ENCODE data around the gene COL8A1. TPM values are rescaled to one million over a fixed set of nuclear protein-coding genes. Genes with fewer than 3 reads are reported as not detected.

COL8A1 gene
- total RNA-seq, 1 donor from 2014 or later = not detected

GRCh38 chr3:99686469-99686868 is 48.1 kb downstream of the COL8A1 start:
- Mint-ChIP-seq H3K27me3 (no peaks in the 10 kb centered on the region), H3K4me1 (ENCODE audit: low read depth) (peaks cover 7% of the 10 kb centered on the region), H3K4me3 (ENCODE audit: low read depth) (no peak overlapping the region), H3K9me3 (ENCODE audit: low read depth) (no peaks in the 10 kb centered on the region), H3K27ac (no peak overlapping the region), H3K36me3 (ENCODE audit: insufficient read depth) (no peaks in the 10 kb centered on the region)
- DNase-seq (ENCODE audit: low spot score, unreplicated experiment) = no peak
- no peak for TF ChIP-seq CTCF (IDR thresholded peaks at IDR 0.05; ENCODE audit: unreplicated experiment)

GRCh38 chr3:99686955-99687612 is 48.7 kb downstream of the COL8A1 start:
- no peaks in the 10 kb centered on the region for H3K9me3 Mint-ChIP-seq (ENCODE audit: low read depth)
- no peak overlapping the region for H3K4me3 Mint-ChIP-seq (ENCODE audit: low read depth)
- DNase-seq (ENCODE audit: low spot score, unreplicated experiment) = peak; percentile 47
- no peak overlapping the region for H3K27ac Mint-ChIP-seq
- H3K36me3 Mint-ChIP-seq (ENCODE audit: insufficient read depth) = no peaks in the 10 kb centered on the region
- TF ChIP-seq CTCF (IDR thresholded peaks at IDR 0.05; ENCODE audit: unreplicated experiment) = peak; percentile 79
- H3K4me1 Mint-ChIP-seq (ENCODE audit: low read depth) = peaks cover 7% of the 10 kb centered on the region
- H3K27me3 Mint-ChIP-seq = no peaks in the 10 kb centered on the region

DNA sequence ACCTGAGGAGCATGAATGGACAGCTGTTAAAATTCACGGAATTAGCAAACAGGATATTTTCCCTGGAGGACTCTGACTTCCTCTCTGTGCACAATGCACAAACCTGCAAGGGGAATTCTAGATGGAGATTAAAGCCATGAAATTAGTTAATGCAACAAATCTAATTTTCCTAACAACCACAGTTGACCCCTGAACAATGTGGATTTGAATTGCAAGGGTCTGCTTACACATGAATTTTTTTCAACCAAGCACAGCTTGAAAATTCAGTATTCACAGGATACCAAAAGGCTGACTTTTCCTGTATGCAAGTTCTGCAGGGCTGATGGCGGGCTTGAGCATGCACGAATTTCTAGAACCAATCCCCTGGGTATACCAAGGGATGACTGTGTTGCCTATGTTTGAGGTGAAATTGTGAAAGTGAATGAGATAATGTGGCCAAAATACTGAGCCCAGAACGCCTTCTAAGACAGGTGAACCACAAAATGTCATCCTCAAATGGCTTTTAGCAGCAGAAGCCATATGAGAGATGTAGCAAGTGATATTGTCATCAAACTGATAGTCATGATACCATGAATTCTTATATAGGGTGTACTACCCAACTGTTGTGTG is 52.5 kb downstream of the COL8A1 start:
- Mint-ChIP-seq H3K27ac (no peak overlapping the region), H3K36me3 (ENCODE audit: insufficient read depth) (no peaks in the 10 kb centered on the region), H3K9me3 (ENCODE audit: low read depth) (no peaks in the 10 kb centered on the region), H3K27me3 (no peaks in the 10 kb centered on the region), H3K4me1 (ENCODE audit: low read depth) (peaks cover 7% of the 10 kb centered on the region), H3K4me3 (ENCODE audit: low read depth) (no peak overlapping the region)
- no peak for DNase-seq (ENCODE audit: low spot score, unreplicated experiment)
- TF ChIP-seq CTCF (IDR thresholded peaks at IDR 0.05; ENCODE audit: unreplicated experiment) = no peak

- Mint-ChIP-seq H3K36me3 (ENCODE audit: insufficient read depth) (no peaks in the 10 kb centered on the region), H3K27ac (no peak overlapping the region), H3K27me3 (no peaks in the 10 kb centered on the region), H3K4me1 (ENCODE audit: low read depth) (peaks cover 7% of the 10 kb centered on the region), H3K4me3 (ENCODE audit: low read depth) (no peak overlapping the region), H3K9me3 (ENCODE audit: low read depth) (no peaks in the 10 kb centered on the region)
- TF ChIP-seq CTCF (IDR thresholded peaks at IDR 0.05; ENCODE audit: unreplicated experiment) = no peak
- DNase-seq (ENCODE audit: low spot score, unreplicated experiment) = no peak
These were observed 55.2 kb downstream of the COL8A1 start for GRCh38 chr3:99693636-99694035.

- no peak for TF ChIP-seq CTCF (IDR thresholded peaks at IDR 0.05; ENCODE audit: unreplicated experiment)
- Mint-ChIP-seq H3K27ac (no peak overlapping the region), H3K36me3 (ENCODE audit: insufficient read depth) (no peaks in the 10 kb centered on the region), H3K4me3 (ENCODE audit: low read depth) (no peak overlapping the region), H3K9me3 (ENCODE audit: low read depth) (no peaks in the 10 kb centered on the region), H3K4me1 (ENCODE audit: low read depth) (peaks cover 3% of the 10 kb centered on the region), H3K27me3 (no peaks in the 10 kb centered on the region)
- no peak for DNase-seq (ENCODE audit: low spot score, unreplicated experiment)
These were observed 58.1 kb downstream of the COL8A1 start for GRCh38 chr3:99696497-99696896.
